Stomach (tissue), 4 donors: Measurements from ENCODE around the gene LY6G5C.

ENCODE experiments used
- POLR2A ChIP-seq, 4 donors: fragments of 450-650 bp; IDR thresholded peaks; one replicate each; pipeline ENCODE4 v1.6.1; 2016; ENCODE audit warnings: antibody characterized with exemption in 4 of 4, control low read depth in 2 of 4, mild to moderate bottlenecking in 1 of 4, moderate library complexity in 1 of 4
- TF ChIP-seq, protein P1 (sequence below), 7 experiments: fragments of 450-650 bp in 4 of 7; fragments of 200-600 bp in 3 of 7; sonication (generic) in 3 of 7; IDR thresholded peaks; one replicate each; pipeline ENCODE4 v1.5.1; 2016 to 2019; ENCODE audit warnings: antibody characterized with exemption in 7 of 7, control low read depth in 2 of 7, mild to moderate bottlenecking in 1 of 7

GRCh38 chr6:31669676-31670075 lies 11.2 kb downstream of the LY6G5C start, which contains the start of gene LY6G5B:
- TF ChIP-seq, protein P1, sequence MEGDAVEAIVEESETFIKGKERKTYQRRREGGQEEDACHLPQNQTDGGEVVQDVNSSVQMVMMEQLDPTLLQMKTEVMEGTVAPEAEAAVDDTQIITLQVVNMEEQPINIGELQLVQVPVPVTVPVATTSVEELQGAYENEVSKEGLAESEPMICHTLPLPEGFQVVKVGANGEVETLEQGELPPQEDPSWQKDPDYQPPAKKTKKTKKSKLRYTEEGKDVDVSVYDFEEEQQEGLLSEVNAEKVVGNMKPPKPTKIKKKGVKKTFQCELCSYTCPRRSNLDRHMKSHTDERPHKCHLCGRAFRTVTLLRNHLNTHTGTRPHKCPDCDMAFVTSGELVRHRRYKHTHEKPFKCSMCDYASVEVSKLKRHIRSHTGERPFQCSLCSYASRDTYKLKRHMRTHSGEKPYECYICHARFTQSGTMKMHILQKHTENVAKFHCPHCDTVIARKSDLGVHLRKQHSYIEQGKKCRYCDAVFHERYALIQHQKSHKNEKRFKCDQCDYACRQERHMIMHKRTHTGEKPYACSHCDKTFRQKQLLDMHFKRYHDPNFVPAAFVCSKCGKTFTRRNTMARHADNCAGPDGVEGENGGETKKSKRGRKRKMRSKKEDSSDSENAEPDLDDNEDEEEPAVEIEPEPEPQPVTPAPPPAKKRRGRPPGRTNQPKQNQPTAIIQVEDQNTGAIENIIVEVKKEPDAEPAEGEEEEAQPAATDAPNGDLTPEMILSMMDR (IDR thresholded peaks at IDR 0.05) = no peak
- TF ChIP-seq POLR2A (IDR thresholded peaks at IDR 0.05) = no peak
